GM12878 (cell line): ENCODE data around the gene HPCA. TPM values are rescaled to one million over a fixed set of nuclear protein-coding genes. Genes with fewer than 3 reads are reported as not detected.

Experiments
- ATAC-seq: fragments of 200-7000 bp; cut with Tn5 transposase; 3 replicates; pipeline ENCODE4 v1.9.1; 2020; ENCODE audit warnings: mild to moderate bottlenecking, moderate library complexity
- BruUV-seq: library from RNA; stranded (reverse); fragments of 400-500 nt; replicated peaks from 2 replicates; lab custom pipeline; 2021; lab: Mats Ljungman, UMichigan
- CTCF ChIA-PET: fragments of 300-600 bp; sonication (Branson Sonifier 250); formaldehyde crosslinking; extraction: SDS; loops from one replicate; lab custom pipeline; 2021; ENCODE audit warnings: inconsistent platforms; lab: Yijun Ruan, JAX
- POLR2A ChIA-PET: fragments of 350-600 bp; formaldehyde crosslinking; extraction: SDS; loops from one replicate; lab custom pipeline; 2021; ENCODE audit warnings: inconsistent platforms; lab: Charles Lee
- RAD21 ChIA-PET: fragments of 300-600 bp; sonication (Branson Sonifier 250); formaldehyde crosslinking; loops from one replicate; lab custom pipeline; 2023; ENCODE audit warnings: antibody characterized with exemption; ENCODE audit not compliant: unreplicated experiment; lab: Charles Lee
- SMC1A ChIA-PET: fragments of 300-600 bp; sonication (Branson Sonifier 250); formaldehyde crosslinking; loops from one replicate; lab custom pipeline; 2023; ENCODE audit not compliant: unreplicated experiment, uncharacterized antibody; lab: Charles Lee
- DNase-seq: peaks from one replicate; pipeline ENCODE4 v3.0.0-alpha.2; 2011; ENCODE audit warnings: low read depth, low spot score
- FAIRE-seq: peaks from 3 replicates; lab custom pipeline; 2011; peaks lifted over from hg19 to GRCh38; lab: Jason Lieb, UNC
- H2AFZ ChIP-seq: 2 replicates; pipeline ENCODE4 v1.6.0; 2011; ENCODE audit warnings: low read depth, low read length, control low read depth; ENCODE audit not compliant: control insufficient read depth
- H3K27ac ChIP-seq: 2 replicates; pipeline ENCODE4 v1.5.1; 2011; ENCODE audit warnings: control low read depth; ENCODE audit not compliant: control insufficient read depth, insufficient read depth
- H3K27me3 ChIP-seq, 2 experiments: replicated peaks in 1 of 2; 2 replicates each; pipeline versions ENCODE4 v1.6.0 to v1.6.1; 2011; ENCODE audit warnings: low read length in 1 of 2; ENCODE audit not compliant: control insufficient read depth in 2 of 2, insufficient read depth in 2 of 2
- H3K36me3 ChIP-seq, 2 experiments: 2 replicates each; pipeline ENCODE4 v1.5.1; 2011; ENCODE audit warnings: low read length in 1 of 2; ENCODE audit not compliant: control insufficient read depth in 2 of 2, insufficient read depth in 2 of 2
- H3K4me1 ChIP-seq: 2 replicates; pipeline ENCODE4 v1.6.1; 2011; ENCODE audit warnings: mild to moderate bottlenecking, low read length, moderate library complexity, mixed read lengths; ENCODE audit not compliant: control insufficient read depth, insufficient read depth
- H3K4me2 ChIP-seq: 2 replicates; pipeline ENCODE4 v1.6.0; 2011; ENCODE audit warnings: control low read depth; ENCODE audit not compliant: control insufficient read depth, insufficient read depth
- H3K4me3 ChIP-seq: fragments of 200-600 bp; sonication (generic); 2 replicates; pipeline ENCODE4 v1.5.1; 2016
- H3K79me2 ChIP-seq: 2 replicates; pipeline ENCODE4 v1.6.0; 2011; ENCODE audit warnings: low read length; ENCODE audit not compliant: control insufficient read depth, insufficient read depth
- H3K9ac ChIP-seq: 2 replicates; pipeline ENCODE4 v1.8.0; 2011; ENCODE audit warnings: low read length, control low read depth, mixed read lengths; ENCODE audit not compliant: control insufficient read depth, insufficient read depth
- H3K9me3 ChIP-seq: replicated peaks from 3 replicates; pipeline ENCODE4 v1.5.1; 2011; ENCODE audit warnings: mild to moderate bottlenecking, low read length; ENCODE audit not compliant: control insufficient read depth, insufficient read depth
- H4K20me1 ChIP-seq: 2 replicates; pipeline ENCODE4 v1.6.0; 2011; ENCODE audit not compliant: control insufficient read depth, insufficient read depth
- CBX3 ChIP-seq: fragments of 200-600 bp; sonication (generic); IDR thresholded peaks from 2 replicates; pipeline ENCODE4 v1.6.1; 2016; ENCODE audit warnings: low read depth, borderline replicate concordance
- CBX5 ChIP-seq: sonication (generic); IDR thresholded peaks from 2 replicates; pipeline ENCODE4 v1.6.1; 2016; ENCODE audit warnings: low read depth, moderate library complexity, mild to moderate bottlenecking, inconsistent platforms
- CREB1 ChIP-seq: IDR thresholded peaks from 2 replicates; pipeline ENCODE4 v1.6.1; 2012; ENCODE audit warnings: low read depth, mild to moderate bottlenecking, inconsistent platforms
- NR2F1 ChIP-seq: fragments of 450-650 bp; conservative IDR thresholded peaks from 2 replicates; pipeline ENCODE4 v1.6.1; 2017; ENCODE audit warnings: mild to moderate bottlenecking
- POLR2AphosphoS2 ChIP-seq: IDR thresholded peaks from 2 replicates; pipeline ENCODE4 v1.6.1; 2011; ENCODE audit warnings: low read depth, mild to moderate bottlenecking, low read length, improper control_type of control experiment, moderate library complexity
- SIN3A ChIP-seq: IDR thresholded peaks from 2 replicates; pipeline ENCODE4 v1.6.1; 2012; ENCODE audit warnings: low read depth, low read length, improper control_type of control experiment
- WGBS: methylation state at CpG from one replicate; pipeline ENCODE4 v1.1.6; 2016; ENCODE audit warnings: low lambda C conversion rate; ENCODE audit not compliant: insufficient replicate concordance, insufficient coverage; ENCODE audit errors: missing lambda C conversion rate; 5-methylcytosine and 5-hydroxymethylcytosine counted together
- in situ Hi-C: fragments of 300-500 bp; cut with MboI; formaldehyde crosslinking; loops from 9 replicates; pipeline ENCODE4 v1.14.3; 2018; ENCODE audit warnings: mixed read lengths
- intact Hi-C: fragments of 100-400 bp; cut with micrococcal nuclease; formaldehyde crosslinking; loops from one replicate; pipeline ENCODE4 v1.14.2; 2022; ENCODE audit not compliant: unreplicated experiment
- polyA plus RNA-seq, 11 experiments: library from polyadenylated mRNA; depleted of rRNA in 4 of 11; unstranded in 6 of 11; stranded (reverse) in 5 of 11; fragments of >200 nt; fragmentation: Nextera tagmentation in 4 of 11; fragmentation: Illumina TruSeq in 1 of 11; extraction: Ambion mirVana in 4 of 11; extraction: Trizol in 1 of 11; gene quantifications; 1 replicate in 1 of 11; 2 replicates in 10 of 11; pipeline versions ENCODE4 v1.2.1 to v1.2.3, GENCODE V29; 2011 to 2016; ENCODE audit warnings: inconsistent platforms in 2 of 11, missing spikeins in 2 of 11, low read depth in 1 of 11
- total RNA-seq, 4 experiments: library from RNA; depleted of rRNA in 3 of 4; stranded (reverse); fragments of >200 nt in 3 of 4; fragmentation: Illumina TruSeq in 1 of 4; extraction: Trizol in 1 of 4; gene quantifications; 2 replicates each; pipeline versions ENCODE4 v1.2.1 to v1.2.3, GENCODE V29; 2013 to 2021
- TF ChIP-seq, protein P1 (sequence below): fragments of 450-650 bp; IDR thresholded peaks from 2 replicates; pipeline ENCODE4 v1.6.1; 2017; ENCODE audit warnings: antibody characterized with exemption, mild to moderate bottlenecking, moderate library complexity
- TF ChIP-seq, protein P2 (sequence below): fragments of 450-650 bp; formaldehyde crosslinking; IDR thresholded peaks from 2 replicates; pipeline ENCODE4 v1.5.0; 2022; ENCODE audit warnings: mild to moderate bottlenecking, missing genetic modification characterization

Gene HPCA
- total and polyA plus RNA-seq, 10 of the 15 experiments (the other 5 are each of a cell fraction or from before 2014, with no cell fraction given): 0.11 TPM; not detected in 9

DNA sequence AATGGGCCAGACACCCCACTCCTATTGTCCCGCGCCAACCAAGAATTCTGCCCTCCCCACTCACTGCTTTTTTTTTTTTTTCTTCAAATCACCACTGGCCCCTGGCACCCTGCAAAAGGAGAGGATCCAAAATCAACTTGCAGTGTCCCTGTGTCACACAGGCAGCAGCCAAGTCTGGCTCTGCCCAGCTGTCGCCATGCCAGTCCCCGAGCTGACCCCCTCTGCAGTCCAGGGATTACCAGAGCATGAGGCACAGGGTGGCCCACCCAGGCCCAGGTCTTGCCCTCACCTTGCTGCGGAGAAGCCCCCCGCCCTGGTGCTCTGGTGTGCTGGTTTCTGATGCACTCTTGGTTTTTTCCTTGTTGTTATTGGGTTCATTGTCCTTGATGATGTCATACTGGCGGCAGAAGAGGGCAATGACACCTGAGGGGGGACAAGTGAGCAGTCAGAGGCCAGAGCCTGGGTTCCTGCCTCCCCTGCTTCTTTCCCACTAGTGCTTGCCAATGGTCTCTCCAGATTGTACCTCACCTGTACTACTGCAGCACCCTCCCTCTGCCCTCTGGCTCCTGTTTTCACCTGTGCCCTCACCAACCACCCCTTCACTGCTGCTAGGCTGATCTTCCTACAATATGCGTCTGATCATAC, 21.8 kb upstream of the HPCA start:
- H3K27me3 ChIP-seq: no peaks in the 10 kb centered on the region; a peak in 1 of 4 replicates
- no peak overlapping the region for H3K4me3 ChIP-seq
- intact Hi-C loops: no loop called here
- DNase-seq (no peak), ATAC-seq (no peak), FAIRE-seq (no peak)
- POLR2A ChIA-PET: no interaction called here
- CTCF ChIA-PET: interaction anchor here (6.5 kb wide), 1 partner anchor 8 kb away, joined by 37 read pairs; no protein-coding TSS in a partner anchor
- no peaks in the 10 kb centered on the region for H3K4me1 ChIP-seq
- H3K4me2 ChIP-seq: no peak overlapping the region
- TF ChIP-seq, protein P1, sequence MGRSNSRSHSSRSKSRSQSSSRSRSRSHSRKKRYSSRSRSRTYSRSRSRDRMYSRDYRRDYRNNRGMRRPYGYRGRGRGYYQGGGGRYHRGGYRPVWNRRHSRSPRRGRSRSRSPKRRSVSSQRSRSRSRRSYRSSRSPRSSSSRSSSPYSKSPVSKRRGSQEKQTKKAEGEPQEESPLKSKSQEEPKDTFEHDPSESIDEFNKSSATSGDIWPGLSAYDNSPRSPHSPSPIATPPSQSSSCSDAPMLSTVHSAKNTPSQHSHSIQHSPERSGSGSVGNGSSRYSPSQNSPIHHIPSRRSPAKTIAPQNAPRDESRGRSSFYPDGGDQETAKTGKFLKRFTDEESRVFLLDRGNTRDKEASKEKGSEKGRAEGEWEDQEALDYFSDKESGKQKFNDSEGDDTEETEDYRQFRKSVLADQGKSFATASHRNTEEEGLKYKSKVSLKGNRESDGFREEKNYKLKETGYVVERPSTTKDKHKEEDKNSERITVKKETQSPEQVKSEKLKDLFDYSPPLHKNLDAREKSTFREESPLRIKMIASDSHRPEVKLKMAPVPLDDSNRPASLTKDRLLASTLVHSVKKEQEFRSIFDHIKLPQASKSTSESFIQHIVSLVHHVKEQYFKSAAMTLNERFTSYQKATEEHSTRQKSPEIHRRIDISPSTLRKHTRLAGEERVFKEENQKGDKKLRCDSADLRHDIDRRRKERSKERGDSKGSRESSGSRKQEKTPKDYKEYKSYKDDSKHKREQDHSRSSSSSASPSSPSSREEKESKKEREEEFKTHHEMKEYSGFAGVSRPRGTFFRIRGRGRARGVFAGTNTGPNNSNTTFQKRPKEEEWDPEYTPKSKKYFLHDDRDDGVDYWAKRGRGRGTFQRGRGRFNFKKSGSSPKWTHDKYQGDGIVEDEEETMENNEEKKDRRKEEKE: no peak
- TF ChIP-seq, protein P2, sequence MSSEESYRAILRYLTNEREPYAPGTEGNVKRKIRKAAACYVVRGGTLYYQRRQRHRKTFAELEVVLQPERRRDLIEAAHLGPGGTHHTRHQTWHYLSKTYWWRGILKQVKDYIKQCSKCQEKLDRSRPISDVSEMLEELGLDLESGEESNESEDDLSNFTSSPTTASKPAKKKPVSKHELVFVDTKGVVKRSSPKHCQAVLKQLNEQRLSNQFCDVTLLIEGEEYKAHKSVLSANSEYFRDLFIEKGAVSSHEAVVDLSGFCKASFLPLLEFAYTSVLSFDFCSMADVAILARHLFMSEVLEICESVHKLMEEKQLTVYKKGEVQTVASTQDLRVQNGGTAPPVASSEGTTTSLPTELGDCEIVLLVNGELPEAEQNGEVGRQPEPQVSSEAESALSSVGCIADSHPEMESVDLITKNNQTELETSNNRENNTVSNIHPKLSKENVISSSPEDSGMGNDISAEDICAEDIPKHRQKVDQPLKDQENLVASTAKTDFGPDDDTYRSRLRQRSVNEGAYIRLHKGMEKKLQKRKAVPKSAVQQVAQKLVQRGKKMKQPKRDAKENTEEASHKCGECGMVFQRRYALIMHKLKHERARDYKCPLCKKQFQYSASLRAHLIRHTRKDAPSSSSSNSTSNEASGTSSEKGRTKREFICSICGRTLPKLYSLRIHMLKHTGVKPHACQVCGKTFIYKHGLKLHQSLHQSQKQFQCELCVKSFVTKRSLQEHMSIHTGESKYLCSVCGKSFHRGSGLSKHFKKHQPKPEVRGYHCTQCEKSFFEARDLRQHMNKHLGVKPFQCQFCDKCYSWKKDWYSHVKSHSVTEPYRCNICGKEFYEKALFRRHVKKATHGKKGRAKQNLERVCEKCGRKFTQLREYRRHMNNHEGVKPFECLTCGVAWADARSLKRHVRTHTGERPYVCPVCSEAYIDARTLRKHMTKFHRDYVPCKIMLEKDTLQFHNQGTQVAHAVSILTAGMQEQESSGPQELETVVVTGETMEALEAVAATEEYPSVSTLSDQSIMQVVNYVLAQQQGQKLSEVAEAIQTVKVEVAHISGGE (CRISPR knock-in tag): no peak
- no peak for TF ChIP-seq CBX5
- TF ChIP-seq CBX3: no peak
- TF ChIP-seq CREB1: no peak
- no peak for TF ChIP-seq SIN3A
- TF ChIP-seq POLR2AphosphoS2: no peak
- TF ChIP-seq NR2F1: no peak
- H3K9me3 ChIP-seq: no peaks in the 10 kb centered on the region
- SMC1A ChIA-PET: no interaction called here
- RAD21 ChIA-PET: no interaction called here
- no TSS peak for BruUV-seq
- WGBS: 96% methylated on average over 8 of the region's 8 CpGs
- H3K27ac ChIP-seq: no peak overlapping the region
- H2AFZ ChIP-seq: no peak overlapping the region
- H3K36me3 ChIP-seq: peaks cover 7 to 15% of the 10 kb centered on the region in 2 experiments; a peak in 3 of 4 replicates
- H3K9ac ChIP-seq: no peak overlapping the region
- in situ Hi-C loops: no loop called here
- no peaks in the 10 kb centered on the region for H4K20me1 ChIP-seq
- no peaks in the 10 kb centered on the region for H3K79me2 ChIP-seq
